Fibroblast of skin of abdomen (primary cell): ENCODE results near the gene TEX50. TPM values are rescaled to one million over a fixed set of nuclear protein-coding genes. Genes with fewer than 3 reads are reported as not detected.
A peak's percentile ranks its signal among the peaks of the same experiment; 100 is the strongest.
"Not testable (repeated sequence)": the region's sequence is repeated elsewhere in the genome, so short reads cannot be mapped to it uniquely, and the experiment has no call there.

Experiments used
- DNase-seq: peaks from one replicate; pipeline ENCODE4 v3.0.0-alpha.2; 2013
- polyA plus RNA-seq, 2 experiments: library from polyadenylated mRNA; unstranded; fragments of 120-200 nt; gene quantifications; one replicate each; pipeline ENCODE4 v1.2.1, GENCODE V29; 2013; ENCODE audit not compliant: insufficient read length in 2 of 2

TEX50 gene
- polyA plus RNA-seq (2013, experiment 1 of 2; ENCODE audit: insufficient read length): not detected
- not detected for polyA plus RNA-seq (2013, experiment 2 of 2; ENCODE audit: insufficient read length)

- DNase-seq: no peak
Measured at GRCh38 chr1:173635116-173635515, at the start of gene TEX50. Gene TEX50 (plus strand): TSS chr1:173635338. CDS start chr1:173635522, 184 bp downstream.

DNA sequence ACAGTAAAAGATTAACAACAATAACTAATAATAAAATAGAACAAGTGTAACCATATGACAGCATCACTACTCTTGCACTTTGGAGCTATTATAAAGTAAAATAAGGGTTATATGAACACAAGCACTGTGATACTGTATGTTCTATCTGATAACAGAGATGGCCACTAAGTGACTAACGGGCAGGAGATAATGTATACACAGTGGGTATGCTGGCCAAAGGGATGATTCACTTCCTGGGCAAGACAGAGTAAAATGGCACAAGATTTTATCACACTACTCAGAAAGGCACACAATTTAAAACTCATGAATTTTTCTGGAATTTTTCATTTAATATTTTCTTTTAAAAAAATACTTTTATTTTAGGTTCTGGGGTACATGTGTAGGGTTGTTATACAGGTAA is 44.6 kb upstream of the TEX50 start:
- no peak for DNase-seq

DNA sequence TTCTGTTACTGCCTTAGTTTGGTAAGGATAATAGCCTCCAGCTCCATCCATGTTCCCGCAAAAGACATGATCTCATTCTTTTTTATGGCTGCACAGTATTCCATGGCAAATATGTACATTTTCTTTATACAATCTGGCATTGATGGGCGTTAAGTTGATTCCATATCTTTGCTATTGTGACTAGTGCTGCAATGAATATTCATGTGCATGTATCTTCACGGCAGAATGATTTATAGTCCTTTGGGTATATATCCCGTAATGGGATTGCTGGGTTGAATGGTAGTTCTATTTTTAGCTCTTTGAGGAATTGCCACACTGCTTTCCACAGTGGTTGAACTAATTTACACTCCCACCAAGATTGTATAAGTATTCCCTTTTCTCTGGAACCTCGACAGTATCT is 44.0 kb upstream of the TEX50 start:
- not testable (repeated sequence) for DNase-seq

DNA sequence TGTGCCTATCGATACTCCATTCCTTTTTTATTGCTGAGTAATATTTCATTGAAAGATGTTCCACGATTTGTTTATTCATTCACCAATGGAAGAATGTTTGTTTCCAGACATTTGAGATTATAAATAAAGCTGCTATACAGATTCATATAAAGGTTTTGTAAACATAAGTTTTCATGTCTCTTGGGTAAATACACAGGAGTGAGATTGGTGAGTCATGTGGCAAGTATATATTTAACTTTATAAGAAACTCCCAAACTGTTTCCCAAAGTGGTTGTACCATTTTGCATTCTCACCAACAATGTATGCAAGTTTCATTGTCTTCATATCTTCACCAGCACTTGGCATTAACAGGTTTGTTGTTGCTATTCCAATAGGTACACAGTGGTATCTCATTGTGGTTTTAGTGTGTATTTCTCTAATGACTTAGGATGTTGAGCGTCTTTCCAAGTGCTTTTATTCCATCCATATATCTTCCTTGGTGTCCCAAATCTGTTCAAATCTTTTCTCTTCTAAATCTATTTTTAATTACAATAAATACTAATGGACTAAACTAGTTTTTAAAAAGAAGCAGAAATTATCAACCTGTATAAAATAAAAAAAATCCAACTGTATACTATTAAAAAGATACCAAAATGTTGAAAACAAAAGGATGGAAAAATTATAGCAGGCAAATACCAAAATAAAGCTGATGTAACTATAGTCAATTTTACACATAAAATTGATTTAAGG is 38.9 kb upstream of the TEX50 start:
- no peak for DNase-seq

- no peak for DNase-seq
Measured at GRCh38 chr1:173601588-173601987, 33.5 kb upstream of the TEX50 start.

- no peak for DNase-seq
Measured at GRCh38 chr1:173603056-173603591, 32.0 kb upstream of the TEX50 start, which contains the start of gene SLC9C2. Gene SLC9C2 (minus strand): TSS chr1:173603072. CDS start chr1:173601776, 1,296 bp downstream.

GRCh38 chr1:173608503-173609216 is 26.5 kb upstream of the TEX50 start:
- no peak for DNase-seq

GRCh38 chr1:173613086-173613485 is 22.1 kb upstream of the TEX50 start:
- DNase-seq: not testable (repeated sequence)

DNA sequence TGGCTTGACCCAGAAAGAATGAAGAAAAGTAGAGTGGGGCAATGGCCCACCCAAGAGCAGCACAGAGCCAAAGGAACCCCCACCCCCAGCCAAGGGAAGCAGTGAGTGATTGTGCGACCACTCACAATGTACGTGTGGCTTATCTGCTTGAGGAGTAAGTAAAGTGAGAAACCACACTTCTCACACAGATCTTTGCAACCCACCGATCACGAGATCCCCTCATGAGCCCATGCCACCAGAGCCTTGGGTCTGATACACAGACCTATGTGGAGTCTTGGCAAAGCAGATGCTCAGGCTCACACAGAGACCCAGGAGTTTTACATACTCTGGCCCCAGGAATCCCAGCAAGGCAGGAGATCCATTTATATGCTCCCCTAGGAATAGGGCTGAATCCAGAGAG is 18.3 kb upstream of the TEX50 start:
- DNase-seq: no peak

DNA sequence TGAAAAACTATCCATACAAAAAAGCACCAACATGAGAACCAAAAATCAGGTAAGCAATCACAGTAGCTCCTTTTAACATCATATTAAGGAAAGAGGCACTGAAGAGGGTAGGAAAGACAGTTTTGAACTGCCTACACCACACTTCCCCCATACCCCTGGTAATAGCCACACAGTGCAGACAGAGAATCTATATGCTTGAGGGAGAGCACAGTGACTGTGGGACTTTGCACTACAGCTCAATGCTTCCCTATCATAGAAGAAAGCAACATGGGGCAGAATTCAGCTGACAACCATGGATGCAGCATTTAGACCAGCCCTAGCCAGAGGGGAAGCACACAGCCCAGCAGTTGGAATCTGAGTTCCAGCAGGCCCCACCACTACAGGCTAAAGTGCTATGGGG is 7.9 kb upstream of the TEX50 start:
- no peak for DNase-seq

- DNase-seq: no peak
Measured at GRCh38 chr1:173628888-173629287, 6.2 kb upstream of the TEX50 start.

DNA sequence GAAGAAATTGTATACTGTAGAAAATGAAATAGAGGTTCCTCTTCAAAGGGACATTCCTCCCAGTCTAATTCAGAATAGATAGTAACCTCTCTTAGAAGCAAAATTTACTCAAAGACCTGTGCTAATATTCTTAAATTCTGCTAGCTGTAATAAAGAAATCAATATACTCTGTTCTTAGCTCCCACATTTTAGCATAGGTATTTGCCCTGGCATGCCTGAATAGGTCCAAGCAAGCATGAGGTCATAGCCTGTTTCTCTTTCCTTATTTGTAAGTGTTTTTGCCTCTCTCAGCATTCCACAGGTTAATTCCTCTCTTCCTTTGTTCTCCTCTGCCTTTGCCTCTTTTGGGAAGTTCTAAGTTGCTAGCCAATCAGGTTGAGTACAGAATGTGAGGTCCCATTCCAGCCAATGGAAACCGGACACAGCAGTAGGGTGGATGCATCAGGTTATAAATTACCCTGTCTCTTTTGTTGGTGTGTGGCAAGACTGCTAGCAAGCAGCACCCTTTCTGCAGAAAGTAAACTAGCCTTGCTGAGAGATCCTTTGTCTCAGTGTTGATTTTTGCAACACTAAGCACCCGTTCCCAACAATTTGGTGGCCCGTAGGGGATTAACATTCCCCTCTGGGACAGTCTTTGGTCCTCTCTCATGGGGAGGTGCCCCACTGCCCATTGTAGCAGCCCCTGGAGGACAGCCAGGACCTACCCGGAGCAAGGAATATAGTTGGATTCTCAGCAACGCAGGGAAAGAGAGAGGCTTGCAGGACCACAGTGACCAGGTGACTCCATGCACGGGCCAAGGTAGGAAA is 2.3 kb downstream of the TEX50 start:
- DNase-seq: not testable (repeated sequence)

DNA sequence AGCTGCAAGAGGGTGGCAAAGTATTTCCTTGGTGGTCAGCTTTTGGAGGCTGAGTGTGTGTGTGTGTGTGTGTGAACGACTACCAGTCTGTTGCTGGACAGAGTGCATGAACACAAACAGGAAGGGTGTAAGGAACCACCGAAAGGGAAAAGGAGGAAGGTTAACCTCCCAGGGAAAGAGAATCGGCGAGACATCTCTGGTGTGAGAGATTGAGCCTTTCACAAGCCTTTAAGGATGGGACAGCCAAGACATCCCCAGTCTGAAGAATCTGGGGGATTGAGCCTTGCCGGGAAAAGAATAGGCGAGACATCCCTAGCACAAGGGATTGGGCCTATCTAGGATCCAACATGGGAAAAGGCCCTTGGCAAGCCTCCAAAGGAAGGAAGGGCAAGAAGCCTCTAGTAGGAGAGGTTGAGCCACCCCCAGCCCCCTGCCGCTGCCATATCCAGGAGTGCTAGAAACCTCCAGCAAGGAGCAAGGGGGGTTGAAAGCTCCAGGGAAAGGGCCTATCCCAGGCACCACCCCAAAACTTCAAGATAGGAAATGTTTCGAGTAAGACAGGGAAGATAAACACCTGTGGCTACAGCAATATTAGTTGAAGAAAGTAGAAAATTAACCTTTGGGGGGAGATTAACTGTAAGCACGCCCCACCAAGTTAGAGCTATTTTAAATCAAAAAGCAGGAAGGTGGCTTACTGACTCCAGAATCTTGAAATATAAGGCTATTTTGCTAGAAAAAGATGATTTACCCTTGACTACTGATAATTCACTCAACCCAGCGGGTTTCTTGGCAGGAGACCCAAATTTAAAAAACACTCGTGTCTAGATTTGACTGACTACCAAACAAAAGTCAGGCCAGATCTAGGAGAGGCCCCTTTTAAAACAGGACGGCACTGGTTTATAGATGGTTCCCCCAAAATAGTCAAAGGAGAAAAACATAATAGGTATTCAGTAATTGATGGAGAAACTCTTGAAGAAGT is 3.2 kb downstream of the TEX50 start:
- no peak for DNase-seq

DNA sequence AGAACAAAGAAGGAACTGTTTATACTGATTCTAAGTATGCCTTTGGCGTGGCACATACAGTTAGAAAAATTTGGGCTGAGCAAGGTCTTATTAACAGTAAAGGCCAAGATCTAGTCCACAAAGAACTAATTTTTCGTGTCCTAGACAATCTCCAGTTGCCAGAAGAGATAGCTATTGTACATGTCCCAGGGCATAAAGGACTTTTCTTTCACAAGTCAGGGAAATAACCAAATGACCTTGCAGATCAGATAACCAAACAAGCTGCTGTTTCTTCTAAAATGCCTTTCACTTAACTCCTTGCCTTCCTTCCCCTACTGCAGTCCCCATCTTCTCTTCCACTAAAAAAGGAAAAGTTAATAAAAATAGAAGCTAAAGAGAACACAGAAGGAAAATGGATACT is 4.0 kb downstream of the TEX50 start:
- no peak for DNase-seq

DNA sequence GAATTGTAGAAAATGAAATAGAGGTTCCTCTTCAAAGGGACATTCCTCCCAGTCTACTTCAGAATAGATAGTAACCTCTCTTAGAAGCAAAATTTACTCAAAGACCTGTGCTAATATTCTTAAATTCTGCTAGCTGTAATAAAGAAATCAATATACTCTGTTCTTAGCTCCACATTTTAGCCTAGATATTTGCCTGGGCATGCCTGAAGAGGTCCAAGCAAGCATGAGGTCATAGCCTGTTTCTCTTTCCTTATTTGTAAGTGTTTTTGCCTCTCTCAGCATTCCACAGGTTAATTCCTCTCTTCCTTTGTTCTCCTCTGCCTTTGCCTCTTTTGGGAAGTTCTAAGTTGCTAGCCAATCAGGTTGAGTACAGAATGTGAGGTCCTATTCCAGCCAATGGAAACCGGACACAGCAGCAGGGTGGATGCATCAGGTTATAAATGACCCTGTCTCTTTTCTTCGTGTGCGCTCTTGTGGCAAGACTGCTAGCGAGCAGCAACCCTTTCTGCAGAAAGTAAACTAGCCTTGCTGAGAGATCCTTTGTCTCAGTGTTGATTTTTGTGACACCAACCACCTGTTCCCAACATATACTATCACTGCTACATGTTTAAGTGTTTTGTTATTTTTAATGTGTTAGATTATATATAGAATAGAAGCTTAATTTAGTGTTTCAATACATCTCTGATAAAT is 7.5 kb downstream of the TEX50 start:
- peak; percentile 12 for DNase-seq

- no peak for DNase-seq
Measured at GRCh38 chr1:173646656-173647055, 11.5 kb downstream of the TEX50 start.

GRCh38 chr1:173648880-173649605 is 13.9 kb downstream of the TEX50 start:
- no peak for DNase-seq

DNA sequence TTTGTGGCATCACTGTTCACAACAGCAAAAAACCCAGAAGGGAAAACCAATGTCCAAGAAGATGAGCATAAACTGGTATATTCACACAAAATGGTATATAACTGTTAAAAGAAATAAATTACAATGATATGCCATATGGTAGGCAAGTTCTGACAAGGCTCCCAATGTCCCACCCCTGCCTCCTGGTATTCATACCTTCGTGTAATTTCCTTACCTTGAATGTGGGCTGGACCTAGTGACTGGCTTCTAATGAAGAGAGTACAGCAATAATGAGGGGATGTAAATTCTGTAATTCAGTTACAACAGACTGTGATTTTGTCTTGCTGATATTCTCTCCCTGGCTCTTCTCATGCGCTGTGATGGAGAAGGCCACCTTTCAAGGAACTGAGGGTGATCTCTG is 25.2 kb downstream of the TEX50 start:
- no peak for DNase-seq

GRCh38 chr1:173661271-173661670 is 26.1 kb downstream of the TEX50 start:
- no peak for DNase-seq

GRCh38 chr1:173661763-173662162 is 26.6 kb downstream of the TEX50 start:
- no peak for DNase-seq
